Measurements from ENCODE around the gene DLX6.

- TF ChIP-seq CTCF (IDR thresholded peaks at IDR 0.05; ENCODE audit: low read depth, low read length) (no peak), EZH2phosphoT487 (IDR thresholded peaks at IDR 0.05; ENCODE audit: low read depth) (no peak)
Observed at GRCh38 chr7:96993094-96993865, 12.1 kb upstream of the DLX6 start.

Measured in OCI-LY3 (cell line).